Muscle of arm (tissue), 14 donors: ENCODE measurements around the gene KLHDC2. TPM values are rescaled to one million over a fixed set of nuclear protein-coding genes. Genes with fewer than 3 reads are reported as not detected.
"Not testable (repeated sequence)": the region's sequence is repeated elsewhere in the genome, so short reads cannot be mapped to it uniquely, and the experiment has no call there.

Source experiments
- DNase-seq: peaks from one replicate; pipeline ENCODE4 v3.0.0-alpha.2; 2013
- long read RNA-seq, 11 donors: transcript quantifications; one replicate each; lab custom pipeline, GENCODE V29; 2026
- polyA plus RNA-seq, 12 donors: library from polyadenylated mRNA; unstranded; fragments of 120-200 nt; gene quantifications; one replicate each; pipeline ENCODE4 v1.2.1, GENCODE V29; 2013; ENCODE audit not compliant: insufficient read length in 12 of 12

Gene KLHDC2, protein sequence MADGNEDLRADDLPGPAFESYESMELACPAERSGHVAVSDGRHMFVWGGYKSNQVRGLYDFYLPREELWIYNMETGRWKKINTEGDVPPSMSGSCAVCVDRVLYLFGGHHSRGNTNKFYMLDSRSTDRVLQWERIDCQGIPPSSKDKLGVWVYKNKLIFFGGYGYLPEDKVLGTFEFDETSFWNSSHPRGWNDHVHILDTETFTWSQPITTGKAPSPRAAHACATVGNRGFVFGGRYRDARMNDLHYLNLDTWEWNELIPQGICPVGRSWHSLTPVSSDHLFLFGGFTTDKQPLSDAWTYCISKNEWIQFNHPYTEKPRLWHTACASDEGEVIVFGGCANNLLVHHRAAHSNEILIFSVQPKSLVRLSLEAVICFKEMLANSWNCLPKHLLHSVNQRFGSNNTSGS
- 10 to 100 TPM in 11 of 12 donors, not detected in 1; 60.7 to 87.8 (median 74.5) TPM for polyA plus RNA-seq
- long read RNA-seq, donor 1, full-length matches to known transcripts = 37 of 98 reads
- long read RNA-seq, donor 1, partial matches to known transcripts = 56 of 98 reads
- long read RNA-seq, donor 1, other reads (novel, unspliced or antisense) = 5 of 98 reads
- long read RNA-seq, donor 2, full-length matches to known transcripts = 32 of 39 reads
- long read RNA-seq, donor 2, partial matches to known transcripts = 0 of 39 reads
- long read RNA-seq, donor 2, other reads (novel, unspliced or antisense) = 7 of 39 reads
- long read RNA-seq, donor 3, full-length matches to known transcripts = 16 of 46 reads
- long read RNA-seq, donor 3, partial matches to known transcripts = 30 of 46 reads
- long read RNA-seq, donor 3, other reads (novel, unspliced or antisense) = 0 of 46 reads
- long read RNA-seq, donor 4, full-length matches to known transcripts = 15 of 15 reads
- long read RNA-seq, donor 4, partial matches to known transcripts = 0 of 15 reads
- long read RNA-seq, donor 4, other reads (novel, unspliced or antisense) = 0 of 15 reads
- long read RNA-seq, donor 5, full-length matches to known transcripts = 39 of 159 reads
- long read RNA-seq, donor 5, partial matches to known transcripts = 114 of 159 reads
- long read RNA-seq, donor 5, other reads (novel, unspliced or antisense) = 6 of 159 reads
- long read RNA-seq, donor 6, full-length matches to known transcripts = 19 of 19 reads
- long read RNA-seq, donor 6, partial matches to known transcripts = 0 of 19 reads
- long read RNA-seq, donor 6, other reads (novel, unspliced or antisense) = 0 of 19 reads
- long read RNA-seq, donor 7, full-length matches to known transcripts = 16 of 16 reads
- long read RNA-seq, donor 7, partial matches to known transcripts = 0 of 16 reads
- long read RNA-seq, donor 7, other reads (novel, unspliced or antisense) = 0 of 16 reads
- long read RNA-seq, donor 8, full-length matches to known transcripts = 37 of 37 reads
- long read RNA-seq, donor 8, partial matches to known transcripts = 0 of 37 reads
- long read RNA-seq, donor 8, other reads (novel, unspliced or antisense) = 0 of 37 reads
- long read RNA-seq, donor 9, full-length matches to known transcripts = 14 of 14 reads
- long read RNA-seq, donor 9, partial matches to known transcripts = 0 of 14 reads
- long read RNA-seq, donor 9, other reads (novel, unspliced or antisense) = 0 of 14 reads
- long read RNA-seq, donor 10, full-length matches to known transcripts = 27 of 27 reads
- long read RNA-seq, donor 10, partial matches to known transcripts = 0 of 27 reads
- long read RNA-seq, donor 10, other reads (novel, unspliced or antisense) = 0 of 27 reads
- long read RNA-seq, donor 11, full-length matches to known transcripts = 36 of 36 reads
- long read RNA-seq, donor 11, partial matches to known transcripts = 0 of 36 reads
- long read RNA-seq, donor 11, other reads (novel, unspliced or antisense) = 0 of 36 reads

DNA sequence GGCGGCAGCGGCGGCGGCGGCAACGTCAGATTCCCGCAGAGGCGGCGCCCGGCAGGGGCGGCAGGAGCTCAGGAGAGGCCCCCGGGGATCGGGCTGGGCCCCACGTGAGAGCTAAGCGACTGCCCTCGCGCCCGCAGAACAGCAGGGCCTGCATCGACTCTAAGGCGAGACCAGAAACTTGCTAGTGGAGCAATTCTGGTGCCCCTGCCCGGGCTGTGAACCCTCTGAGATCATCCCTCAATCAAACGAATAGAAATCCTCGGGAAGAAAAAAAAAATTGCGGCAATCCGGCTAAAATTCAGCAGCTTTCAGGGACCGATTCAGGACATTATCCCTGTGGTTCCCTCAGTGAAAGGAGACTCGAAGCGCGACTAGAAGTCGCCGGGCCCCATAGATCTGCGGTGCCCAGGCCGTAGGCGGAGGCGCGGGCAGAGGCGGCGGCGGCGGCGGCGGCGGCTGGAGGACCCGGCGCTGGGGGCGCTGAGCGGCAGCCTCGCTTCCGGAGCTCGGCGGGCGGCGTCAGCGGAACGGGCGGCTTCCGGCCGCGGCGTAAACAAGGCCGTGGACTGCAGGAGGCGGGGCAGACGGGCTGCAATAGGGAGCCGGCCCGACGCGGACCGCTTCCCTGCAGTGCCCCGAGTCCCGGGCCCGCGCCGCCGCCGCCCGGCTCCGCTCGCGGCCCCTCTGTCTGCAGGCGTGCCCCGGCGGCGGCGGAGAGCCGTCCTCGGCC is at the start of gene KLHDC2:
TSS of gene KLHDC2 (plus strand) at position 583 of the 730 bp plus-strand sequence. CDS start 316 bp downstream, outside the sequence.
- peak; percentile 81 for DNase-seq

DNA sequence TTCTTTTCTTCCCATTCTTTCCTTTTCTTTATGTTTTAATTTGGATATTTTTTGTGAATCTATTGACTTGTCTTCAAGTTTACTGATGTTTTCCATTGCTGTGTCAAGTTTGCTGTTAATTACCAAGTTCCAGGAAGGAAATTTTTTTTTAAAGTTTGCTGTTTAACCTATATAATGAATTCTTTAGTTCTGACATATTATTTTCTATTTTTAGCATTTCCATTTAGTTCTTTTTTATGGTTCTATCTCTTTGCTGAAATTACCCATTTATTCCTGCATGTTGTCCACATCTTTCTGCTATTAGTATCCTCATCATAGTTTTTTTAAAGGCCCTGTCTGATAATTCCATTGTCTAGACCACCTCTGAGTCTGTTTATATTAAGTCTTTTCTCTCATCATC is 47.2 kb upstream of the KLHDC2 start:
- DNase-seq = no peak

DNA sequence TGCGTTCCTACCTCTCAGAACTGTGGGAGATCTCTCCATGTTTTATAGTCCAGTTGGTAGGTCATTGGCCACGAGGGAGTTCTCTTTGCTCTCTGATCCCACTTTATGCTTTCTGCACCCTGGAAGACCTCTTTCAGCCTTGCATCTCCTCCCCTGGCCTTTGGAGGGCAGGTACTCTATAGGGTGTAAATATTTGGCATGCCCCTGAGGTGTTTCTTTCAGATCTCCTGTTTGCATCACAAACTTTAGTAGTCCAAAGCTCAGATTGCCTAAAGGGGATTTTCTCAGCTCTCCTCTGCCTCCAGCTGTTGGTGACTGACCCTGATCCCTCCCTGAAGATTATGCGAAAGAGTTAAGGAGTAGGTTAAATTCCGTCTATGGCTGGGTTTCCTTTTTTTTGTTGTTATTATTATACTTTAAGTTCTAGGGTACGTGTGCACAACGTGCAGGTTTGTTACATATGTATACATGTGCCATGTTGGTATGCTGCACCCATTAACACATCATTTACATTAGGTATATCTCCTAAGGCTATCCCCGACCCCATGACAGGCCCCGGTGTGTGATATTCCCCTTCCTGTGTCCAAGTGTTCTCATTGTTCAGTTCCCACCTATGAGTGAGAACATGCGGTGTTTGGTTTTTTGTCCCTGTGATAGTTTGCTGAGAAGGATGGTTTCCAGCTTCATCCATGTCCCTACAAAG is 46.1 kb upstream of the KLHDC2 start:
- DNase-seq = not testable (repeated sequence)

DNA sequence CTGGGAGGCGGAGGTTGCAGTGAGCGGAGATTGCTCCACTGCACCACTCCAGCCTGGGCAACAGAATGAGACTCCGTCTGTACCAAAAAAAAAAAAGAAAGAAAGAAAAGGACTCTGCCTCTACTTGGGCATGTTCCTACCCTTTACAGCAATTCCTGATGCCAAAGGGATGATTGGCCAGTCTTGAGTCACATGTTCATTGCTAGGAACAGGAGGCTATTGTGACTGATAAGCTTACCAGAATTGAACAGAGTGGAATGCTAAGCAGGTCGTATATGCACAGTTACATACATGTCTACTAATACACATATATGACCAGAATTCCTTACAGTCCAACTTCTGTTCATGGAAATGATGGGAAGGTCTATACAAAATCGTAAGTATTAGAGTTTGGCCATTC is 40.8 kb upstream of the KLHDC2 start:
- no peak for DNase-seq

DNA sequence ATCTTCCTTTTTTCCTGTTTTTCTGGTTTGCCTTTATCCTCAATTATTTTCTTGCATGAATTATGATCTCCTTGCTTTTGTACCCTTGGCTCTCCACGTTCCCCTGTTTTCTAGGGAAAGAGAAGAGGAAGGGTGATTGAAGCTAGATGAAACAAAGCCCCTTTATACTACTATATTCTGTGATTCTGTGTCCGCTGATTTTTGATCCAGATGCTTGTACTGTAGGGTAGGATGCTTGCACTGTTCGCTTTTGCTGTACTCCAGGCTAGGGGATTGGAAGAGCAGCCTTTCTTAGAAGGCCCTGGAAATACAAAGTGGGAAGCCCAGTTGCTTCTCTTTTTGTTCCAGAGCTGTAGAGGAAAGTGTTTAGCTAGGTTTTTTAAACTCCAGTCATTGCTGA is 35.1 kb upstream of the KLHDC2 start:
- DNase-seq = no peak

DNA sequence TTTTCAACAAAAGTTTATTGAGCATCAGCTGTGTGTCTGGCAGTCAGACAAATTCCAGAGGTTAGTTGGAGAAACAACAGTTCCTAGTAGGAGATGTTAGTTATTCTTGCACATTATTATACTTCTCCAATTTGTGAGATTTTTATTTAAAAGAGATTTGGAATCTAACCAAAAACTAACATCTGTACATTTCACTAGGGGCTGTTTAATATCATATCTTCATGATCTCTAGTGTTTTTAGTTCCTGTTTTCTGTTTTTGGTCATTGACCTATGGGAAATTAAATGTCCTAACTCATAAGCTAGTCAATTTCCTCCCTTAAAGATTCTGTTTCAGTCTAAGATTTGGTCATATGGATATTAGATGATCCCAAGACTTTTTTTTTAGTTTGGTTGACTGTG is 34.1 kb upstream of the KLHDC2 start:
- peak; percentile 3 for DNase-seq

DNA sequence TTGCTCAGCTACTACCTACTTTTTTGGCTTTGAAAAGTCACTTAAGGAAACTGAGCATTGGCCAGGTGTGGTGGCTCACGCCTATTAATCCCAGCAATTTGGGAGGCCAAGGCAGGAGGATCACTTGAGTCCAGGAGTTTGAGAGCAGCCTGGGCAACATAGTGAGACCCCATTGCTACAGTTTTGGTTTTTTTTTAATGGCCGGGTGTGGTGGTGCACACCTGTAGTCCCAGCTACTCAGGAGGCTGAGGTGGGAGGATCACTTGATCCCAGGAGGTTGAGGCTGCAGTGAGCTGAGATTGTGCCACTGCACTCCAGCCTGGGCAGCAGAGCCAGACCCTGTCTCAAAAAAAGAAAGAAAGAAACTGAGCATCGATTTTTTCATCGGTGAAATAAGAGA is 32.3 kb upstream of the KLHDC2 start:
- DNase-seq = not testable (repeated sequence)

DNA sequence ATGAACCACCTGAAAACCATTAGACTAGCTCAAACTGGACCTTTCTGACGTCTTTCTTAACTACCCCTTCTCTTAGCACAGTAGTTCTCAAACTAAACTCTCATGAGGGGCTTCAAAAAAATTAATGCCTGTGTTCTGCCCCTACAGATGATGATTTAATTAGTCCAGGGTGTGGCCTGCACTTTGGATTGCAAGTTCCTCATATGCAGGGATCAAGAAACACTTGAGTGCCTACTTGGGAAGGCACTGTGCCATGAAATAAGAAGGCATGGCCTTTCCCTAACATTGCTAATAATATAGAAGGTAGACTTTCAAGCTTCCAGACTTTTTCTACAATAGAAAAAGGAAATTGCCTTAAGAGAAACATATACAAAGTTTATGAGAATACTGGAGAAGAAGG is 22.8 kb upstream of the KLHDC2 start:
- no peak for DNase-seq

DNA sequence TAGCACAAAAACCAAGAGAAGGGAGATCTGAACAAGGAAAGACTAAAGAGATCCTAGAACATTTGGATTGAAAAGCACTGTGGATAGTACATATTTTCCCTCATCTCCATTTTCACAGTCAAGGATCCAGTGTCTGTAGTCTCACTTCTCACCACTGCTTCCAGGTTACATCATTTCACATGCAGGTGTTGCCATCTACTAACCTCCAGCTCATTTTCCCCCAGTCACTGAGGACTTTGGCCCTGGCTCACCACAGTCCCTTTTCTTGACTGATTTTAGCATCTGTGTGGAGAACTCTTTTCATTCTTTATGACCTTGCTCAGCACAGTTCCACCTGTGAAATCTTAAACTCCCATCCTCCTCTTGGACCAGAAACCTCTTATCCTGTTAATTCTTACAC is 21.5 kb upstream of the KLHDC2 start:
- not testable (repeated sequence) for DNase-seq

DNA sequence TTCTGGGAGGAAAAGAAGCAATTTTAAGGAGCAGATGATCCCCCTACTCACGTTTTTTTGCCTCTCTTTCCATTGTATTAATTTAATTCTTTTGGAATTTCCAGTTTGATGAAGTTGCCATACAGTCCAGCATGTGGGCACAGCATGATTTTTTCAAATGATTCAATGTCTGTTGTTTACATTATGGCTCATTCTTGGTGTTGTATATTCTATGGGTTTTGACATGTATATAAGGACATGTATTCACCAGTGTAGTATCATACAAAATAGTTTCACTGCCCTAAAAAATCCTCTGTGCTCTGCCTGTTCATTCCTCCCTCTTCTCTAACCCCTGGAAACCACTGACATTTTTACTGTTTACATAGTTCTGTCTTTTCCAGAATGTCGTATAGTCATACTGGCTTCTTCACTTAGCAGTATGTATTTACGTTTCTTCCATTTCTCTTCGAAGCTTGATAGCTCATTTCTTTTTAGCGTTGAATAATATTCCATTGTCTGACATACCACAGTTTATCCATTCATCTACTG is 13.3 kb upstream of the KLHDC2 start:
- no peak for DNase-seq

DNA sequence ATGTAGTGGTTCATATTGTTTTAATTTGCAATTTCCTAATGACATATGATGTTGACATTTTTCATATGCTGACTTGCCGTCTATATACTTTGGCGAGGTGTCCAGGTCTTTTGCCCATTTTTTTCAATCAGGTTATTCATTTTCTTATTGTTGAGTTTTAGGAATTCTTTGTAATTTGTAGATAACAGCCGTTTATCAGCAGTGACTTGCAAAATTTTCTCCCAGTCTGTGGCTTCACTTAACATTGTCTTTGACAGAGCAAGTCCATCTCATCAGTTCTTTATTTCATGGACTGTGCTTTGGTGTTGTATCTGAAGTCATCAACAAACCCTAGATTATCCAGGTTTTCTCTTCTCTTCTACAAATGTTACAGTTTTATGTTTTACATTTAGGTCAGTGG is 12.6 kb upstream of the KLHDC2 start:
- DNase-seq = no peak

DNA sequence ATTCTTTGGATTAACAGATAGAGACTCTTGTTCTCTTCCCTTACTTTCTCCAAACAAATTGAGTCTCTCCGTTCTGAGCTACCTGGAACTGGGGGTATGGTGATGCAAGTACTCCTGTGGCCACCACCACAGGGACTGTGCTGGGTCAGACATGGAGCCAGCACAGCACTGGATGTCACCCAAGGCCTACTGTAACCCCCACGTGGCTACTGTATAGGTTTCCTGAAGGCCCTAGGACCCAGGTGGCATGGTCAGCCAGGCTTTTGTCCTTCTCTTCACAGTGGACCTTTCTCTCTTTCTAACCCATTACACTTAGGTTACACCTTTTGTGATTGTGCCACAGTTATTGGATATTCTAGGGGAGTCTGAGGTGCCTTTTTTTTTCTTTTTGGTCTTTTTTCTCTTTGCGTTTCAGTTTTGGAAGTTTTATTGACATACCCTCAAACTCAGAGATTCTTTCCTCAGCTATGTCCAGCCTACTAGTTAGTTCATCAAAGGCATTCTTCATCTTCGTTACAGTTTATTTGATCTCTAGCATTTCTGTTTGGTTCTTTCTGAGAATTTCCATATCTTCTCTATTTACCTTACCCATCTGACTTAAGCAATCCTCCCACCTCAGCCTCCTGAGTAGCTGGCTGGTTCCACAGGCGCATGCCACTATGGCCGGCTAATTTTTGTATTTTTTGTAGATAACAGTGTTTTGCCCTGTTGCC is 6.0 kb upstream of the KLHDC2 start:
- no peak for DNase-seq

DNA sequence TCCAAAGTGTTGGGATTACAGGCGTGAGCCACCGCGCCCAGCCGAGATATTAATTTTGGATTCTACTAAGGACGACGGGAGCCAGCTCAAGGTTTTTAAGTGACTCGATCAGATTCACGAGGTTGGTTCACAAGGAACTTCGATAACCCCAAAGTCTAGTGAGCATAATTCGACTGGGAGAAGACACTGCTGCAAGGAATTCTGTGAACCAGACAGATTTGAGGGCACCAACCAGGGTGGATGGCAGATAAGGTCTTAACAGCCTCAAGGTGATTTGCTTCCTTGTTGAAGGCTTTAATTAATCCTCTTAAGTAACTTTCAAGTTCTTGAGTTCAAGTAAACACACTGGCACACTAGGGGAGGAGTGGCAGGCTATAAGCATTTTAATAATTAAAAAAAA is 1.1 kb upstream of the KLHDC2 start:
- no peak for DNase-seq

DNA sequence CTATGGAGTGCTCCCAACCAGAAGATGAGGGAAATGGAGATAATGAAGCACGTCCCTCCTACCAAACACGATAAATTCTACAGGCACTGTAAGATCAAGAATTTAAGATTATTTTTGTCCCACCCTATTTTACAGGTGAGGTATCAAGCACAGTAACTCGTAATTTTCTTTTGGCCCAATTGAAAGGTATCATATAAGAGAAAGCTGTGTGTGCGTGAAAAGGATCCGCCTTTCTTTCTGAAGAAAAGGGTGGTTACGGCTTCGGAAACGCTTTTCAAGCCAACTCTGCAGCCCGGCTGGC is 733 bp upstream of the KLHDC2 start:
- no peak for DNase-seq

DNA sequence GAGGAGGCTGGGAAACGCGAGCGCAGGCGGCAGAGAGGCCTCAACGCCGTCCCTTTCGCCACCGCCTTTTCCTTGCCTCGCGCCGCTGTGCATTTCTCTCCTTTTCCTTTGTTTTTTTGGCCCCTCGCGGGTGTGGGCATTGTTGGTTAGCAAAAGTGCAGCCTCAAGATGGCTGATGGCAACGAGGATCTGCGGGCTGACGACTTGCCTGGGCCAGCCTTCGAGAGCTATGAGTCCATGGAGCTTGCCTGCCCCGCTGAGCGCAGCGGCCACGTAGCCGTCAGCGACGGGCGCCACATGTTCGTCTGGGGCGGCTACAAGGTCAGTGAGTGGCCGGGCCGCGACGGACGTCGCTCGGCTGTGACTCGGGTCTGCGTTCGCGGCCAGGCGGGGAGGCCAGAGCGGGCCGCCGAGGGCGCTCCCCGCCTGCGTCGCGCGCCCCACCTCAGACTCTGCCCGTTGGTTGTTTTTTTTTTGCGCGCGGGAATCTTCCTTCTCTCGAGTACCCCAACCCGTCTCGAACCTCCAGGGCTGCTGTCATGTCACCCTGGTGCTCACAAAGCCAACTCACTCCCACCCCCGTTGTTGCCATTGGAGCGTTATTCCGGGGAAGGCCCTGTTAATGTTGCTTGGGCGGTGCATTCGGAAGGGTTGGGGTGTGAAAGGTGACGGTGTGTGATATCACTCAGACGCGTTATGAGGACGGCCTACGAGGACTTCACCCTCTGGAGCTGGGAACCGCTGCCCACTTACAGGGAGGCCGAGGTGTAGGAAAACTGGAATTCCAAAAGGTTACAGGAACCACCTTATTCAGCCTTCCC is 558 bp downstream of the KLHDC2 start:
- peak; percentile 48 for DNase-seq

DNA sequence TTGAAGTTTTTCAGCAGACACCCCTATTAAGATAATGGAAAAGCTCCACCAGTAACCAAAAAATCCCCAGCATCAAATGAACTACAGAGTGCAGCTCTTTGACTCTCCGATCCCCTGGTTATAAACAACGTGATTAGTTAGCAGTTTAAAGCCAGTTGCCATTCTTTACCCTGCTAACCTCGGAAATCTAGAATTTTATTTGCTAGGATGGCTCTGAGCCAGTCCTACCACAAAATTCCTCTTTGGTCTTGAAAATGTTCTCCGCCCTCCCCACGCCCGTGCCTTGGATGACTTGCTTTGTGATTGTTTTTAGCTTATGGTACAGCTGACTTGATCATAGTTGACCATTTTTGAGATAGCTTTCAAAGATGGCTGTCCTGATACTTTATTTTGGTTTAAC is 1.2 kb downstream of the KLHDC2 start:
- no peak for DNase-seq

DNA sequence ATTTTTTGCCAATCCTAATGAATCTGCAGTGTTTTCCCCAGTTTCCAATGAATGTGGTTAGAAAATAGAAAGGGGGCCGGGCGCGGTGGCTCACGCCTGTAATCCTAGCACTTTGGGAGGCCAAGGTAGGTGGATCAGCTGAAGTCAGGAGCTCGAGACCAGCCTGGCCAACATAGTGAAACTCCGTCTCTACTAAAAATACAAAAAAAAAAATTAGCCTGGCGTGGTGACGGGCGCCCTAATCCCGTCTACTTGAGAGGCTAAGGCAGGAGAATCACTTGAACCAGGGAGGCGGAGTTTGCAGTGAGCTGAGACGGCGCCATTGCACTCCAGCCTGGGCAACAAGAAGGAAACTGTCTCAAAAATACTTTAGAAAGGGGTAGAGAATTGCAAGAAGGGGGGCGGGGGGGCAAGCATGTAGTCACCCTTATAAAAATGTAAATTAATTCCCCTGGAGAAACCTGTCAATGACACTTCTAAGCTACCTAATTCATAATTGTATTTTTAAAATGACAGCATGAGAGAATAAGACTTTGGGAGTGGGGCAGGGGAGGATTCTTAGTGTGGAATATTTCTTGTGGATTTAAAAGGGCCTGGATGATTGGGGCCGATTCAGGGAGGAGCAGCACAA is 1.7 kb downstream of the KLHDC2 start:
- DNase-seq = no peak
